Stimulated activated CD8-positive, alpha-beta memory T cell treated with anti-CD3 and anti-CD28 coated beads, Interleukin-4, amount 100 ng/mL, for 24 hours (primary cell): ENCODE results near the gene MKRN2OS.
A peak's percentile ranks its signal among the peaks of the same experiment; 100 is the strongest.
"Not testable (repeated sequence)": the region's sequence is repeated elsewhere in the genome, so short reads cannot be mapped to it uniquely, and the experiment has no call there.

ENCODE experiments used
- DNase-seq: peaks from one replicate; pipeline ENCODE4 v3.0.0-alpha.2; 2020; ENCODE audit warnings: low read depth

Gene MKRN2OS

GRCh38 chr3:12561397-12561796, 16.1 kb upstream of the MKRN2OS start:
- no peak for DNase-seq

- DNase-seq, result no peak
Observed at GRCh38 chr3:12560505-12561190, 15.3 kb upstream of the MKRN2OS start.

GRCh38 chr3:12559520-12559919, 14.2 kb upstream of the MKRN2OS start:
- no peak for DNase-seq

GRCh38 chr3:12558706-12559105, 13.4 kb upstream of the MKRN2OS start:
- DNase-seq, result no peak

- no peak for DNase-seq
Observed at GRCh38 chr3:12557473-12558100, 12.3 kb upstream of the MKRN2OS start.

GRCh38 chr3:12556690-12557472, 11.6 kb upstream of the MKRN2OS start, which contains the start of gene MKRN2:
TSS of gene MKRN2 (plus strand) at chr3:12557087. CDS start at chr3:12557151, 64 bp downstream.
- DNase-seq, result peak; percentile 79

GRCh38 chr3:12556314-12556689, 11.0 kb upstream of the MKRN2OS start:
- DNase-seq, result no peak

GRCh38 chr3:12553921-12554391, 8.7 kb upstream of the MKRN2OS start:
- DNase-seq, result no peak

GRCh38 chr3:12549971-12550760, 4.9 kb upstream of the MKRN2OS start:
- no peak for DNase-seq

- no peak for DNase-seq
Observed at GRCh38 chr3:12544652-12545472, 437 bp downstream of the MKRN2OS start.

- not testable (repeated sequence) for DNase-seq
Observed at GRCh38 chr3:12543497-12543896, 1.8 kb downstream of the MKRN2OS start.

GRCh38 chr3:12541625-12542024, 3.7 kb downstream of the MKRN2OS start:
- DNase-seq, result no peak

GRCh38 chr3:12536423-12536822, 8.9 kb downstream of the MKRN2OS start:
- DNase-seq, result no peak

- no peak for DNase-seq
Observed at GRCh38 chr3:12532182-12532581, 13.1 kb downstream of the MKRN2OS start.

GRCh38 chr3:12527757-12528143, 17.5 kb downstream of the MKRN2OS start:
- DNase-seq, result no peak

- no peak for DNase-seq
Observed at GRCh38 chr3:12522721-12523120, 22.6 kb downstream of the MKRN2OS start.

- no peak for DNase-seq
Observed at GRCh38 chr3:12521010-12521409, 24.3 kb downstream of the MKRN2OS start.

GRCh38 chr3:12518261-12519028, 26.9 kb downstream of the MKRN2OS start:
- DNase-seq, result no peak

GRCh38 chr3:12516873-12517272, 28.4 kb downstream of the MKRN2OS start:
- DNase-seq, result no peak

- DNase-seq, result no peak
Observed at GRCh38 chr3:12515631-12516030, 29.7 kb downstream of the MKRN2OS start.
